Panc1 (cell line): ENCODE measurements around the gene C1orf116. TPM values are rescaled to one million over a fixed set of nuclear protein-coding genes. Genes with fewer than 3 reads are reported as not detected.

Source experiments
- ATAC-seq: fragments of 200-7000 bp; cut with Tn5 transposase; 2 replicates; pipeline ENCODE4 v1.9.1; 2020; ENCODE audit warnings: mild to moderate bottlenecking, moderate library complexity
- BruUV-seq: library from RNA; stranded (reverse); fragments of 400-500 nt; replicated peaks from 2 replicates; lab custom pipeline; 2021; lab: Mats Ljungman, UMichigan
- CTCF ChIA-PET: fragments of 300-600 bp; sonication (Branson Sonifier 250); formaldehyde crosslinking; loops from one replicate; lab custom pipeline; 2022; ENCODE audit warnings: antibody characterized with exemption; lab: Charles Lee
- POLR2A ChIA-PET: fragments of 300-600 bp; sonication (Branson Sonifier 250); formaldehyde crosslinking; loops from one replicate; lab custom pipeline; 2022; ENCODE audit warnings: antibody characterized with exemption; lab: Charles Lee
- DNase-seq: peaks from one replicate; pipeline ENCODE4 v3.0.0-alpha.2; 2010; ENCODE audit warnings: low read depth, low spot score
- H3K27ac ChIP-seq: 2 replicates; pipeline ENCODE4 v1.5.1; 2011; ENCODE audit warnings: mild to moderate bottlenecking, low read length, inconsistent platforms
- H3K27me3 ChIP-seq: fragments of 200-500 bp; sonication (Bioruptor generic); 2 replicates; pipeline ENCODE4 v1.6.0; 2014; ENCODE audit warnings: low read length, inconsistent platforms; ENCODE audit not compliant: control insufficient read depth, insufficient read depth
- H3K36me3 ChIP-seq: fragments of 200-500 bp; sonication (Bioruptor generic); 2 replicates; pipeline ENCODE4 v1.5.1; 2014; ENCODE audit warnings: inconsistent platforms, mild to moderate bottlenecking, low read length, moderate library complexity; ENCODE audit not compliant: control insufficient read depth, insufficient read depth
- H3K4me1 ChIP-seq: 2 replicates; pipeline ENCODE4 v1.5.1; 2011; ENCODE audit warnings: inconsistent platforms, mild to moderate bottlenecking, low read length, moderate library complexity; ENCODE audit not compliant: control insufficient read depth, insufficient read depth
- H3K4me3 ChIP-seq, 2 experiments: 2 replicates each; pipeline ENCODE4 v1.5.1; 2011 to 2012; ENCODE audit warnings: low read depth in 2 of 2, low read length in 2 of 2, mild to moderate bottlenecking in 2 of 2, inconsistent platforms in 1 of 2, moderate library complexity in 1 of 2
- H3K9me3 ChIP-seq: fragments of 200-500 bp; sonication (Bioruptor generic); 2 replicates; pipeline ENCODE4 v1.5.1; 2014; ENCODE audit warnings: low read depth, mild to moderate bottlenecking, inconsistent platforms, low read length, moderate library complexity; ENCODE audit not compliant: control insufficient read depth, insufficient read depth
- POLR2AphosphoS5 ChIP-seq: IDR thresholded peaks from 2 replicates; pipeline ENCODE4 v1.6.1; 2012; ENCODE audit warnings: mild to moderate bottlenecking, low read depth, low read length, moderate library complexity
- SIN3A ChIP-seq: IDR thresholded peaks from 2 replicates; pipeline ENCODE4 v1.6.1; 2012; ENCODE audit warnings: low read depth, mild to moderate bottlenecking, low read length, moderate library complexity, borderline replicate concordance; ENCODE audit not compliant: insufficient read depth
- TCF7L2 ChIP-seq: IDR thresholded peaks from 2 replicates; pipeline ENCODE4 v1.6.1; 2011; ENCODE audit warnings: mild to moderate bottlenecking, low read depth, low read length, inconsistent platforms
- in situ Hi-C: cut with HindIII; loops from 2 replicates; pipeline ENCODE4 v1.10.0; 2016; ENCODE audit warnings: low sequenced_read_pairs, low pct_unique_long_range_greater_than_20kb
- intact Hi-C: fragments of 100-400 bp; cut with micrococcal nuclease; formaldehyde crosslinking; loops from one replicate; pipeline ENCODE4 v1.10.0; 2022; ENCODE audit not compliant: unreplicated experiment
- total RNA-seq: library from RNA; stranded (reverse); gene quantifications from one replicate; pipeline ENCODE4 v1.2.1, GENCODE V29; 2021; ENCODE audit not compliant: unreplicated experiment
- TF ChIP-seq, protein P1 (sequence below): fragments of 450-650 bp; IDR thresholded peaks from 2 replicates; pipeline ENCODE4 v1.5.1; 2017; ENCODE audit warnings: mild to moderate bottlenecking
- TF ChIP-seq, protein P2 (sequence below), 2 experiments: IDR thresholded peaks; 2 replicates each; pipeline ENCODE4 v1.6.1; 2011 to 2012; ENCODE audit warnings: low read depth in 2 of 2, control low read depth in 1 of 2, low read length in 1 of 2, mild to moderate bottlenecking in 1 of 2, moderate library complexity in 1 of 2; ENCODE audit not compliant: insufficient read depth in 1 of 2

Gene C1orf116
- total RNA-seq, 1 experiment from 2014 or later = 0.08 TPM

- CTCF ChIA-PET = no interaction called here
- Histone ChIP-seq H3K4me3 (no peak overlapping the region), H3K36me3 (no peaks in the 10 kb centered on the region), H3K9me3 (no peaks in the 10 kb centered on the region), H3K27ac (no peak overlapping the region), H3K27me3 (peaks cover 9% of the 10 kb centered on the region), H3K4me1 (no peaks in the 10 kb centered on the region)
- TF ChIP-seq, protein P1, sequence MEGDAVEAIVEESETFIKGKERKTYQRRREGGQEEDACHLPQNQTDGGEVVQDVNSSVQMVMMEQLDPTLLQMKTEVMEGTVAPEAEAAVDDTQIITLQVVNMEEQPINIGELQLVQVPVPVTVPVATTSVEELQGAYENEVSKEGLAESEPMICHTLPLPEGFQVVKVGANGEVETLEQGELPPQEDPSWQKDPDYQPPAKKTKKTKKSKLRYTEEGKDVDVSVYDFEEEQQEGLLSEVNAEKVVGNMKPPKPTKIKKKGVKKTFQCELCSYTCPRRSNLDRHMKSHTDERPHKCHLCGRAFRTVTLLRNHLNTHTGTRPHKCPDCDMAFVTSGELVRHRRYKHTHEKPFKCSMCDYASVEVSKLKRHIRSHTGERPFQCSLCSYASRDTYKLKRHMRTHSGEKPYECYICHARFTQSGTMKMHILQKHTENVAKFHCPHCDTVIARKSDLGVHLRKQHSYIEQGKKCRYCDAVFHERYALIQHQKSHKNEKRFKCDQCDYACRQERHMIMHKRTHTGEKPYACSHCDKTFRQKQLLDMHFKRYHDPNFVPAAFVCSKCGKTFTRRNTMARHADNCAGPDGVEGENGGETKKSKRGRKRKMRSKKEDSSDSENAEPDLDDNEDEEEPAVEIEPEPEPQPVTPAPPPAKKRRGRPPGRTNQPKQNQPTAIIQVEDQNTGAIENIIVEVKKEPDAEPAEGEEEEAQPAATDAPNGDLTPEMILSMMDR = no peak
- TF ChIP-seq TCF7L2 (no peak), POLR2AphosphoS5 (no peak), SIN3A (no peak)
- TF ChIP-seq, protein P2, sequence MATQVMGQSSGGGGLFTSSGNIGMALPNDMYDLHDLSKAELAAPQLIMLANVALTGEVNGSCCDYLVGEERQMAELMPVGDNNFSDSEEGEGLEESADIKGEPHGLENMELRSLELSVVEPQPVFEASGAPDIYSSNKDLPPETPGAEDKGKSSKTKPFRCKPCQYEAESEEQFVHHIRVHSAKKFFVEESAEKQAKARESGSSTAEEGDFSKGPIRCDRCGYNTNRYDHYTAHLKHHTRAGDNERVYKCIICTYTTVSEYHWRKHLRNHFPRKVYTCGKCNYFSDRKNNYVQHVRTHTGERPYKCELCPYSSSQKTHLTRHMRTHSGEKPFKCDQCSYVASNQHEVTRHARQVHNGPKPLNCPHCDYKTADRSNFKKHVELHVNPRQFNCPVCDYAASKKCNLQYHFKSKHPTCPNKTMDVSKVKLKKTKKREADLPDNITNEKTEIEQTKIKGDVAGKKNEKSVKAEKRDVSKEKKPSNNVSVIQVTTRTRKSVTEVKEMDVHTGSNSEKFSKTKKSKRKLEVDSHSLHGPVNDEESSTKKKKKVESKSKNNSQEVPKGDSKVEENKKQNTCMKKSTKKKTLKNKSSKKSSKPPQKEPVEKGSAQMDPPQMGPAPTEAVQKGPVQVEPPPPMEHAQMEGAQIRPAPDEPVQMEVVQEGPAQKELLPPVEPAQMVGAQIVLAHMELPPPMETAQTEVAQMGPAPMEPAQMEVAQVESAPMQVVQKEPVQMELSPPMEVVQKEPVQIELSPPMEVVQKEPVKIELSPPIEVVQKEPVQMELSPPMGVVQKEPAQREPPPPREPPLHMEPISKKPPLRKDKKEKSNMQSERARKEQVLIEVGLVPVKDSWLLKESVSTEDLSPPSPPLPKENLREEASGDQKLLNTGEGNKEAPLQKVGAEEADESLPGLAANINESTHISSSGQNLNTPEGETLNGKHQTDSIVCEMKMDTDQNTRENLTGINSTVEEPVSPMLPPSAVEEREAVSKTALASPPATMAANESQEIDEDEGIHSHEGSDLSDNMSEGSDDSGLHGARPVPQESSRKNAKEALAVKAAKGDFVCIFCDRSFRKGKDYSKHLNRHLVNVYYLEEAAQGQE (IDR thresholded peaks at IDR 0.05; ENCODE audit: insufficient read depth in 1 of 2, low read depth in 2 of 2, low read length in 1 of 2) = no peak
- DNase-seq (no peak), ATAC-seq (no peak)
- intact Hi-C loops = loop anchor here (10.0 kb wide), 2 partner anchors 253 to 353 kb away; partner anchors contain the start of gene DYRK3
- POLR2A ChIA-PET = no interaction called here
- in situ Hi-C loops = no loop called here
- no TSS peak for BruUV-seq
Measured at GRCh38 chr1:206987873-206988272, 44.7 kb downstream of the C1orf116 start.

DNA sequence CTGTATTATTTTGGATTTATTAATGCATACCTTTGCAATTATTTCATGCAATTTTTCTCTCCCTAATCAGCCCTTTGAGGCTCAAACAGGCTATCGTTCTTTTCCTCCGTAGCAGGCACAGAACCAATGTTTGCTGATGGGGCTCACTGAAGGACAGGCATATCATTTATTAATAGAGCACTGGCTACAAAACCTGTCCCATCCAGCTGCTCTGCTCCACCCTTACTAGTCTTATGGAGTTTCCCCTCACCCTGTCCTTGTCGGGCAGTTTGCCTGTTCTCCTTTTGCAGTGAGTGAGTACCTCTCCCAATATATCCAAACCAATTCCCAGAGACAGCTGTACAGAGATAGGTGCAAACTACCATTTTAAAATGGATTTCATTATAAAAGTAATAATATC, 45.7 kb downstream of the C1orf116 start:
- H3K4me3 ChIP-seq = no peak overlapping the region
- H3K27me3 ChIP-seq = peaks cover 9% of the 10 kb centered on the region
- no peaks in the 10 kb centered on the region for H3K9me3 ChIP-seq
- ATAC-seq (no peak), DNase-seq (no peak)
- H3K4me1 ChIP-seq = no peaks in the 10 kb centered on the region
- no peaks in the 10 kb centered on the region for H3K36me3 ChIP-seq
- H3K27ac ChIP-seq = no peak overlapping the region
- in situ Hi-C loops (no loop called here), intact Hi-C loops (loop anchor here (10.0 kb wide), 2 partner anchors 252 to 352 kb away; partner anchors contain the start of gene DYRK3)
- no TSS peak for BruUV-seq
- TF ChIP-seq SIN3A (no peak), POLR2AphosphoS5 (no peak), TCF7L2 (no peak)
- TF ChIP-seq, protein P1 = no peak
- TF ChIP-seq, protein P2 (IDR thresholded peaks at IDR 0.05; ENCODE audit: insufficient read depth in 1 of 2, low read depth in 2 of 2, low read length in 1 of 2) = no peak
- ChIA-PET POLR2A (no interaction called here), CTCF (no interaction called here)
